ENCODE results near the gene AIF1L. TPM values are rescaled to one million over a fixed set of nuclear protein-coding genes. Genes with fewer than 3 reads are reported as not detected.
A peak's percentile ranks its signal among the peaks of the same experiment; 100 is the strongest.

The AIF1L gene
- total and polyA plus RNA-seq, 2 of the 13 experiments (the other 11 are each of a cell fraction or from before 2014, with no cell fraction given) = 12.4 to 36.5 TPM

DNA sequence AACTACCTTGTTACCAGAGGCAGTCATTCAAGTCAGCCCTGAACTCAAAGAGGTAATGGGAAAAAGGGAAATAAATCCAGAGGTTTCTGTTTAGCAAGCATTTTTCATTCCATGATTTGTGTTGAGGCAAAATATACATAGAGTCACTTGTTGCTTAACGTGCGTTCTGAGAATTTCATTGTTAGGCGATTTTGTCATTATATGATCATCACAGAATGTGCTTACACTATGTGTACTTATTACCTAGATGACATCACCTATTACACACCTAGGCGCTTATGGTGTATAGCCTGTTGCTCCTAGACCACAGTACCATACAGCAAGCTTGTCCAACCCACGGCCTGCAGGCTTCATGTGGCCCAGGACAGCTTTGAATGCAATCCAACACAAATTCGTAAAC is 65.3 kb downstream of the AIF1L start:
- ATAC-seq (no peak), FAIRE-seq (no peak), DNase-seq (ENCODE audit: low spot score) (no peak)
- H3K9me3 ChIP-seq (ENCODE audit: low read length) = no peaks in the 10 kb centered on the region
- H3K27me3 ChIP-seq (ENCODE audit: control insufficient read depth in 1 of 2, insufficient read depth in 2 of 2, low read length in 2 of 2) = no peaks in the 10 kb centered on the region
- H3K4me1 ChIP-seq (ENCODE audit: insufficient read depth, low read length) = no peaks in the 10 kb centered on the region
- H3K27ac ChIP-seq (ENCODE audit: extremely low read length, insufficient read depth, low read length) = no peak overlapping the region
- WGBS (ENCODE audit: low lambda C conversion rate) = 95% methylated on average over 6 of the region's 6 CpGs
- intact Hi-C loops (cut with micrococcal nuclease; ENCODE audit: unreplicated experiment) (no loop called here), in situ Hi-C loops (cut with HindIII; ENCODE audit: extremely low pct_ligation_motif_present, low pct_unique_long_range_greater_than_20kb) (no loop called here)
- CTCF ChIA-PET (ENCODE audit: low intra/inter-chr PET ratio, low total read pairs) = no interaction called here
- no peak overlapping the region for H2AFZ ChIP-seq (ENCODE audit: low read length)
- no peak overlapping the region for H3K4me2 ChIP-seq (ENCODE audit: low read depth, low read length)
- H3K79me2 ChIP-seq (ENCODE audit: insufficient read depth, low read length) = peaks cover 3% of the 10 kb centered on the region
- no peak overlapping the region for H3K9ac ChIP-seq (ENCODE audit: insufficient read depth, low read depth, low read length)
- peak; percentile 38; the same call in 1 of the 2 replicates for TF ChIP-seq ATF7 (IDR thresholded peaks at IDR 0.05)
- TF ChIP-seq ATF7 (CRISPR knock-in tag; IDR thresholded peaks at IDR 0.05) = no peak
- TF ChIP-seq SIX1 (CRISPR knock-in tag; IDR thresholded peaks at IDR 0.05; ENCODE audit: borderline replicate concordance) = no peak
- 0 out of 4 replicates have a peak, but pooled peaks of 1 of the 2 experiments have one; percentile 1 for TF ChIP-seq MAFK (conservative IDR thresholded peaks at IDR 0.05 in 1 of 2, IDR thresholded peaks at IDR 0.05 in 1 of 2; ENCODE audit: low read length in 2 of 2)
- BruUV-seq (replicated peaks) = no TSS peak
- no peak overlapping the region for H3K4me3 ChIP-seq (replicated peaks in 1 of 3; ENCODE audit: insufficient read depth in 1 of 3, low read depth in 2 of 3, low read length in 3 of 3)
- H3K36me3 ChIP-seq (replicated peaks in 1 of 2; ENCODE audit: control insufficient read depth in 1 of 2, insufficient read depth in 2 of 2, low read length in 2 of 2) = peaks cover 15 to 81% of the 10 kb centered on the region in 2 experiments; a peak in 4 of 5 replicates
- POLR2A ChIA-PET = no interaction called here
- H4K20me1 ChIP-seq (ENCODE audit: insufficient read depth, low read length) = no peaks in the 10 kb centered on the region

GRCh38 chr9:131162886-131163285 is 66.6 kb downstream of the AIF1L start:
- H3K4me2 ChIP-seq (ENCODE audit: low read depth, low read length) = no peak overlapping the region
- WGBS (ENCODE audit: low lambda C conversion rate) = 97% methylated on average over 4 of the region's 4 CpGs
- FAIRE-seq (no peak), DNase-seq (ENCODE audit: low spot score) (no peak), ATAC-seq (no peak)
- peaks cover 4% of the 10 kb centered on the region; the same call in 1 of the 2 replicates for H4K20me1 ChIP-seq (ENCODE audit: insufficient read depth, low read length)
- intact Hi-C loops (cut with micrococcal nuclease; ENCODE audit: unreplicated experiment) = no loop called here
- in situ Hi-C loops (cut with HindIII; ENCODE audit: extremely low pct_ligation_motif_present, low pct_unique_long_range_greater_than_20kb) = no loop called here
- H3K9me3 ChIP-seq (ENCODE audit: low read length) = no peaks in the 10 kb centered on the region
- H3K27me3 ChIP-seq (ENCODE audit: control insufficient read depth in 1 of 2, insufficient read depth in 2 of 2, low read length in 2 of 2) = no peaks in the 10 kb centered on the region
- no peak for TF ChIP-seq ZNF569 (CRISPR knock-in tag; IDR thresholded peaks at IDR 0.05; ENCODE audit: borderline replicate concordance)
- no peak for TF ChIP-seq SMYD3 (CRISPR knock-in tag; IDR thresholded peaks at IDR 0.05)
- TF ChIP-seq ZNF775 (CRISPR knock-in tag; IDR thresholded peaks at IDR 0.05; ENCODE audit: borderline replicate concordance) = no peak
- TF ChIP-seq ZFAT (CRISPR knock-in tag; conservative IDR thresholded peaks at IDR 0.05) = no peak
- TF ChIP-seq RBM22 (optimal IDR thresholded peaks at IDR 0.05; ENCODE audit: low read length) = no peak
- TF ChIP-seq ONECUT2 (CRISPR knock-in tag; IDR thresholded peaks at IDR 0.05) = no peak
- no peak for TF ChIP-seq YY1 (IDR thresholded peaks at IDR 0.05; ENCODE audit: insufficient read depth, insufficient replicate concordance, low read depth, low read length)
- no peak for TF ChIP-seq NFYC (CRISPR knock-in tag; IDR thresholded peaks at IDR 0.05)
- TF ChIP-seq, protein P1, sequence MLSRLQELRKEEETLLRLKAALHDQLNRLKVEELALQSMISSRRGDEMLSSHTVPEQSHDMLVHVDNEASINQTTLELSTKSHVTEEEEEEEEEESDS (CRISPR knock-in tag; IDR thresholded peaks at IDR 0.05; ENCODE audit: borderline replicate concordance) = no peak
- no peak for TF ChIP-seq SATB2 (CRISPR knock-in tag; IDR thresholded peaks at IDR 0.05)
- no peaks in the 10 kb centered on the region for H3K79me2 ChIP-seq (ENCODE audit: insufficient read depth, low read length)
- no peak overlapping the region for H2AFZ ChIP-seq (ENCODE audit: low read length)
- POLR2A ChIA-PET = no interaction called here
- peaks cover 17 to 86% of the 10 kb centered on the region in 2 experiments; a peak in 4 of 5 replicates for H3K36me3 ChIP-seq (replicated peaks in 1 of 2; ENCODE audit: control insufficient read depth in 1 of 2, insufficient read depth in 2 of 2, low read length in 2 of 2)
- H3K4me3 ChIP-seq (replicated peaks in 1 of 3; ENCODE audit: insufficient read depth in 1 of 3, low read depth in 2 of 3, low read length in 3 of 3) = no peak overlapping the region
- CTCF ChIA-PET (ENCODE audit: low intra/inter-chr PET ratio, low total read pairs) = no interaction called here
- BruUV-seq (replicated peaks) = no TSS peak
- H3K9ac ChIP-seq (ENCODE audit: insufficient read depth, low read depth, low read length) = no peak overlapping the region
- H3K27ac ChIP-seq (ENCODE audit: extremely low read length, insufficient read depth, low read length) = no peak overlapping the region
- no peaks in the 10 kb centered on the region for H3K4me1 ChIP-seq (ENCODE audit: insufficient read depth, low read length)
